Head of caudate nucleus (tissue), 42 donors: ENCODE data around the gene NECTIN1.

Source experiments
- DNase-seq, 42 donors: peaks; one replicate each; pipeline versions ENCODE4 v3.0.0 to v3.0.0-alpha.2; 2020 to 2021; ENCODE audit warnings: mixed read lengths in 7 of 42
- intact Hi-C: fragments of 100-400 bp; cut with DNase I; formaldehyde crosslinking; loops from one replicate; pipeline ENCODE4 v1.15.0; 2022

NECTIN1 gene

GRCh38 chr11:119638851-119639250, 90.1 kb downstream of the NECTIN1 start:
- intact Hi-C loops = no loop called here
- DNase-seq = no peak

DNA sequence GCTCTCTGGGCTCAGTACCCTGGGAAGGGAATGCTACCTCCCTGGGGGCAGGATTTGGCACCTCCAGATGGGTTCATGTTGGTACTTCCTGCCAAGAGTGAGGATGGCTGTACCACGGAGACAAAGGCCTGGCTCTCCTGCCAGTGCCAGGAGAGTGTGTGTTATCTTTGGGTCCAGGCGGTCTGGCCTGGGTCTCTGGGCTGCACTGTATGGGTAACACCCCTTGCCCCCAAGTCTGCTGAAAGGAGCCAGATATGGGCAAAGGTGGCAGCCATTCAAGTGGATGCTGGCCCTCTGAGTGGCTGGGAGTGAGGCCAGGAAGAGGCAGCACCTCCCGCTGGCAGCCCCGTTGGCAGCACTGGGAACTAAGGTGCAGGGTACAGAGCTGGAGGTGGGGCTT, 91.5 kb downstream of the NECTIN1 start:
- DNase-seq = no peak
- intact Hi-C loops = no loop called here

GRCh38 chr11:119635776-119636175, 93.2 kb downstream of the NECTIN1 start:
- intact Hi-C loops = no loop called here

GRCh38 chr11:119635041-119635740, 93.8 kb downstream of the NECTIN1 start:
- intact Hi-C loops = no loop called here
- no peak for DNase-seq

More at GRCh38 chr11:119635776-119636175, 93.2 kb downstream of the NECTIN1 start:
- DNase-seq = no peak

GRCh38 chr11:119634301-119634700, 94.7 kb downstream of the NECTIN1 start:
- peak in 4 of 42 donors; percentile 24 to 38 (median 33) for DNase-seq
- intact Hi-C loops = no loop called here

DNA sequence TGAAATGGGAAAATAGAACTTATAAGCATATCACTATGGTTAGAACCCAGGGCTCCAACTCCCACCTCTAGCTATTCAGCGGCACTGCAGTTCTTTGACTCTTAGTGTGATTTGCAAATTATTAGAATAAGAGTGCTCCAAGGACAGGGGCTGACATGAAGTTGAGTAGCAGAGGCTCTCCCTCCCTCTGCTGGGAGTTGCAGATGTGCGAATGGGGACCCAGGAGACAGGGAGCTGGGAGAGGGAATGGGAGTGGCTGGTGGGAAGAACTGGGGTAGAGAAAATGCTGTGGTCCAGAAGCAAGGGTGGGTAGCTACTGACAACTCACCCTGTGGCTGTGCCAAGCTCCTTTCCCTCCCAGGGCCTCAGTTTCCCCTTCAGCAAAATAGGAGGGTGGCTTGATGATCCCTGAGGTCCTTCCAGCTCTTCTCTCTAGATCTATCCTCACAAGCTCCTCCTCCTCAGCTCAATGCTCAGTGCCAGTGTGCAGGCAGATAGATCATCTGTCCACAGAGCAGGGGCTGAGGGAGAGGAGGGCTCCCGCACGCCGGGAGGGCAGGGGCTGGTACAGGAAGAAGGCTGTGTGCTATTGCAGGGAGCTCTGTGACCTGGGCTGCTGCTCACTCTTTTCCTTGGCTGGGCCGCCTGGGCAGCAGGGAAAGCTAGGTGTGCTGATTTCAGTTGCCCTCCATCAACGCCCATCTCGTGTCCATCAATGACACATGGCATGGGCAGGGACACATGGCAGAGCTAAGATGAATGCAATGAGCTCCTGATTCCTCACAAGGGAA, 99.0 kb downstream of the NECTIN1 start:
- no peak for DNase-seq
- intact Hi-C loops = no loop called here

- no peak for DNase-seq
- intact Hi-C loops = no loop called here
Measured at GRCh38 chr11:119629085-119629484, 99.9 kb downstream of the NECTIN1 start.

DNA sequence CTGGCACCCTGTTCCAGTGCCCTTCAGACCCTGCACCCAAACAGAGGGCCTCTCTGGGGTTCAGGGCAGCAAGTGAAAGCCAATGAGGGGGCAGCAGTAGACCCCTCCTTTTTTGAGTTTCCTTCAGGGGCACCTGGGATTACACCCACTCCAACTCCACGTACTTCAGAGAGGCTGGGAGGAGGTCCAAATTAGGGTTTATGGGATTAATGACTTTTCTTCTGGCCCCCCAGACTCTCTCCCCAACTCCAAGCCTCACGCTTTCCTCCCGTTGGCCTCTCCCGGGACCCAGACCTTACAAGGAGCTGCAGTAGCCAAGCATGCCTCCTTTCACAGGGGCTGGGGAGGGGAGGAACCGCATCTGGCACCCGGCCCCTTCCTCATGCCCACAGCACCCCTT, 101.7 kb downstream of the NECTIN1 start:
- intact Hi-C loops = no loop called here

GRCh38 chr11:119626871-119627270, 102.1 kb downstream of the NECTIN1 start:
- intact Hi-C loops = no loop called here
- no peak for DNase-seq

More for the DNA sequence above, 101.7 kb downstream of the NECTIN1 start:
- DNase-seq = no peak

DNA sequence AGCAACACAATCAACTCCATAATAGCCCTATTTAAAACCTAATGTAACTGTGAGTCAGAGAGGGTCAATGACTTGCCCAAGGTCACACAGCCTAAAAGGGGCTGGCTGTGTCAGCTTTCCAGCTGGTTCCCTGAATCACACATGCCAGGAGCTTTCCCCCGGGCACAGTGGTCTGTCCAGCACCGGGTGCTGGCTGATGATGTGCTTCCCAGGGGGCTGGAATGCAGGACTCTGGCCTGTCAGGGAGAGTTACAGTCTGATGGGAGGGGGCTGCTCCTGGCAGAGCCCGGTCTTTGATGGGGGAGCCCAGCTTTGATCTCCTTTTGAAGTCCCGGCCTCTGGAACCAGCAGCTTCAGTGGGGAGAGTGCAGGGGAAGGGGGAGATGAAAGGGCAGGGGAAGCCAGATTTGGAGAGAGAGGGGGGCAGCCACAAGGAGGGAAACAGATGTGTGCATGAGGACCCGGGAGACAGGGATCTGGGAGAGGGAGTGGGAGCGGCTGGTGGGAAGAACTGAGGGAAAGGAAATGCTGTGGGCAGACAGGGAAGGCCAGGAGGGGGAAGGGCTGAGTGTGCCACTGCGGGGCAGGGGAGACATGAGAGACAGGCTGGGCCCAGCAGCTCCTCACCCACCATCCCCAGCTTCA, 102.7 kb downstream of the NECTIN1 start:
- intact Hi-C loops = no loop called here
- no peak for DNase-seq

DNA sequence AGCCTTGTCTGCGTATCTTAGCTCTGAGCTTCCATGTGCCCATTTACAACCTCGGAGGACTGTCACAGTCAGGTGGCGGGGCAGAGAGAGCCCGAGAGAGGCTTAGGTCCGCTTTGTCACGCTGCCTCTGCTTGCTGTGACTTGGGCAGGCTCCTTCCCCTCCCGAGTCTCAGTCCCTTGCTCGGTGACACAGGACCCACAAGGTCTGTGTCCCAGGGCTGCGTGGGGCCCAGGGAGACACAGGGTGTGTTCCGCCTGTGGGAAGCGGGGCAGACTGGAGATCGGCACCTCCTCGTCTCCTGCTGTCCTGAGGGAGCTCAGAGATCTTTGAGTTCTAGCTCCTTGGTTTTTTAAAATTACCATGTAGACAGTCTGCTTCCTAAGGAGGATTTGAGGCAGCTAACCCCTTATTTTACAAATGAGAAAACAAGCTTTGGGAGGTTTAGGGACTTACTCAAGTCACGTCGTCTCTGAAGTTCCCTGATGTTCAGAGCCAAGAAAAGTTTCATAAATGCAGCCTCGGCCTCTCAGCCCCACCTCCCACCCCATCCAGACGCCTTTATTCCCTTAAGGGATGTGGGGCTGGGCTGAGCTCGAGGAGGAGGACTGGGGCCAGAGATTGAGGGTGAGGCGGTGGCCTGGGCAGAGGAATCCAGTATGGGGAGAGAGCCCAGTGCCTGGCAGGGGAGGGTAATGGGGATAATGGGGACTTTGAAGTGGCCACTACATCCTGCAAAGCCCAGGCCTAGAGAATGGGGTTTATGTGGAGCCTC, 103.6 kb downstream of the NECTIN1 start:
- intact Hi-C loops = no loop called here
- no peak for DNase-seq

GRCh38 chr11:119624629-119625028, 104.4 kb downstream of the NECTIN1 start:
- DNase-seq = no peak
- intact Hi-C loops = no loop called here

DNA sequence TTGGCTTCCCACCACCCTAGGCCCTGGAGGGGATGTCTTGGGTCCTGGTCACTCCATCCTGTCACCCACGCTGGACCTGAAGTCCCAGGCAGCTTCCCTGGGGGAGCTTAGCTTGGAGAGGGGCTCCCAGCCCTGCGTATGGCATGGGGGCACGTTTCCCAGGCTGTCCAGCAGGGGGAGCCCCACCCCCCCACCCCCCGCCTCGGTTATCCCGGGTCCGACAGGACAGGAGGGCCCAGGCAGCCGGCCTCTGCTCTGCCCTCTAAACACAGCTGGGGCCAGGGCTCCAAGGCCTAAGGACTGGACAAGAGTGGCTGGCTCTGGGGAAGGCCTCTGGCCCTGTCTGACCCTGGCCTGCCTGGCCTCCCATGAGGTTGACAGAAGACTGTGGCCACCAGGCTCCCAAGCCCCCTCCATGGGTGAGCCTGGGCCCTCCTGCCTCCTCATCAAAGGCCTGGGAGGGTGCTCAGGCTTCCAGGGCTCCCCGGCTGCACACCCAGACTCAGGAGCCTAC, 104.8 kb downstream of the NECTIN1 start:
- no peak for DNase-seq
- intact Hi-C loops = no loop called here

DNA sequence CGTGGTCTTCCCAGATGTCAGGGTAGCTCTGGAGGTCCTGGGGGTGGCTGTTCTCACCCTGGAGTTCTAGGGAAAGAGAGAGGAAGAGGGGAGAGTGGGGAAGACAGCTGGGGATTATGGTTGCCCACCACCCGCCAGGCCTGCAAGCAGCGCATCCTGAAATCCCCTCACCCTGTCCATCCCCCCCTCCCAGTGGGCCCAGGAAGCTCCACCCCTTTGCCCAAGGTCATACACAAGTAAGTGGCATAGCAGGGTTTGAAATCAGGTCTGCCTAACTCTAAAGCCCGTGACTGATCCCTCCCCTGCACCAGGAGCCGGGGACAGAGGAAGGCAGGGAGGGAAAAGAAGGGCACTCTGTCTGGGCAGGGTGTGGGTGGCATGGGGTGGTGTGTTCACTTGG, 105.3 kb downstream of the NECTIN1 start:
- no peak for DNase-seq

DNA sequence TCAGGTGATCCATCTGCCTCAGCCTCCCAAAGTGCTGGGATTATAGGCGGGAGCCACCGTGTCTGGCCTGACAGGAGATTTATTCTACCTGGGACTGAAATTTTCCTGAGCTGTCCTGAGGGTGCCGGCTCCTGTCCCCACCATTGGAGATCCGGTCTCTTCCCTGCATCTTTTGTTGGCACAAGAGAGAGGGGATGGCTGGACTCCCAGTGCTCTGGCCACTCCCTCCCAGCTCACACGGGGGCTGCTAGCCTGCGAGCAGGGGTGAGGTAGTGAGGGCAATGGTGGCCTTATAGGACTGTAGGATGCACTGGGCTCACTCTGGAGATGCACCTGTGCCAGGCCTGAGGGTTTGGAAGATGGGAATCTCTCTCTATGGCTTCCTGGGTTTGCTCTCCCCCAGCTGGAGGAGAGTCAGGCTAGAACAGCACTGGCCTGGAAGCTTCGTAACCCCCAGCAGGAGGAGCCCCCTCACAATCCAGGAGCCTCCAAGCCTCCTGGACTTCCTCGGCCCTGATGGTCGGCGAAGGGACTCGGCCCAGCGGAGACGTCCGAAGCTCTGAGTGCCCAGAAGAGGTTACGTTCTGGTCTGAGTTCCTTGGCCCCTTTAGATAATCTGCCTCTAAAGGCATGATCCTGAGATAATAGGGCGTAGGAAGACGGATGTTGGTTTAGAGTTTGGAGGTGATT, 106.4 kb downstream of the NECTIN1 start:
- intact Hi-C loops = no loop called here
- peak in 8 of 42 donors; percentile 26 to 68 (median 41) for DNase-seq

More for the DNA sequence above, 105.3 kb downstream of the NECTIN1 start:
- intact Hi-C loops = no loop called here

- no peak for DNase-seq
- intact Hi-C loops = loop anchor here (10.0 kb wide), 1 partner anchor 85 kb away; no protein-coding TSS in a partner anchor
Measured at GRCh38 chr11:119619665-119620064, 109.3 kb downstream of the NECTIN1 start.

DNA sequence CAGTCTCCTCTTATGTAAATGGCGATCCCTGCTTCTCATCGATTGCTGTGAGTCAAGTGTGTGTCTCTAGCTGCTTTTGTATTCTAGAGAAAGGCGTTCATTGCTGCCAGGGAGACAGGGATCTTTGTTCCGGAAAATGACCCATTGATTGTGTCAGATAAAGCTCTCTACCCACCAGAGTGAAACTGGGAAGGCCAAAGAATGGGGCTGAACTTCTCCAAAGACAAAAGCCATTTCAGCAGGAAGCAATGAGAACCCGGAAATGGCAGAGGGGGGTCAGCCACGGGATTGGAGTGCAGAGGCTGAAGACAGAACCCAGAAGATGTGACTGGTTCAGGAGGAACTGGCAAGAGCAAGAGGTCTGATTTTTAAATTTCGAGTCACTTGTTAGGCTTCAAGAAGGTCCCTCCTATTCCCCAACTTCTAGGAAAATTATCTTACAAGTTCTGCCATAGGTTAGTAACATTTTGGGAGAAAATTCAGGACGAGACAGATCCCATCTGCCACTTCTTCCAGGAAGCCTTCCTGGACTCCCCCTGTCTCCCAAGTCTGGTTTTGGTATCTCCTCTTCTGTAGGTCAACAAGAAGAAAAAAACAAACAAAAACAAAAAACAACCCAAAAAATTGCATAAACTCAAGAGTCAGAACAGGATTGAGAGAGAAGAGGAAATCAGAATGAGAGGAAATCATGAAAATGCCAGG, 110.6 kb downstream of the NECTIN1 start:
- peak; percentile 53 to 96 (median 87) for DNase-seq

DNA sequence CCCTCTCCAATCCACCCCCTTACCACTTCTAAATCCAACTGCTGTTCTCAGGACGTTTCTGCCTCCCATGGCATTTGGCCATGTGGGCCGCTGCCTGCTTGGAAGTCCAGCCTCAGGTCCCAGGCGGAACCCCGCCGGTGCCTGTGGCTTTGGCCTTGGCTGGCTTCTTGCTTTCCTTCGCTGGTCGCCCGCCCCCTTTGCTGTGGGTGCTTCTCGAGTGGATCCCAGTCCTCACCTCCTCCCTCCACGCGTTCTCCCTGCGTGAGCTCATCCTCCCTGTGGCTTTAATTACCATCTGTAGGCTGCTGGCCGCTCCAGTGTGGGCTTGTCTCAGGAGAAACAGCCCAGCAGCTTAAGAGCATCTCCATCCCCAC, 111.7 kb downstream of the NECTIN1 start:
- intact Hi-C loops = loop anchor here (10.0 kb wide), 1 partner anchor 83 kb away; no protein-coding TSS in a partner anchor
- DNase-seq = peak in 19 of 42 donors; percentile 17 to 68 (median 37)

More for the DNA sequence above, 110.6 kb downstream of the NECTIN1 start:
- intact Hi-C loops = loop anchor here (10.0 kb wide), 1 partner anchor 84 kb away; no protein-coding TSS in a partner anchor
